GM12872 (cell line): ENCODE measurements around the gene HACD2.

Source experiments
- CTCF ChIP-seq: IDR thresholded peaks from 3 replicates; pipeline ENCODE4 v1.5.1; 2011; ENCODE audit warnings: low read depth, mild to moderate bottlenecking, low read length, moderate library complexity; ENCODE audit not compliant: insufficient read depth

The HACD2 gene

DNA sequence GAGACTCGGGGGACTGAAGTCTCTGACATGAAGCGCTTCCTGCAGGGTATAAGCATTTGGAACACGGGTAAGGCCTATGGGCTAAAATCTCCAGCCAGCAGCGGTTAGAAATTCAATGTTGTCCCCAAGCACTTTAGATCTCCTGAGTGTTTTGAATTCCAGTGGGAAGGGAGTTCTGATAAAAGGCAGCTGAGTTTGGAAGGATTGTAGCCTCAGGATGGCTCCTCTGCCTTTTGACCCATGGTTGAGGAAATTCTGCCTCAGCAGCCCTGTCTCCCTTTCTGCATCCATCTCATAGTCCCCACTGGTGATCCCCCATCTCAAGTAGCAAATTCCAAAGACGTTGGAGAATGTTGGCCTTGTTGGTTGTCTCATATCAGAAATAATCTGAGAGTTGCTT lies 24.2 kb upstream of the HACD2 start:
- no peak for TF ChIP-seq CTCF

DNA sequence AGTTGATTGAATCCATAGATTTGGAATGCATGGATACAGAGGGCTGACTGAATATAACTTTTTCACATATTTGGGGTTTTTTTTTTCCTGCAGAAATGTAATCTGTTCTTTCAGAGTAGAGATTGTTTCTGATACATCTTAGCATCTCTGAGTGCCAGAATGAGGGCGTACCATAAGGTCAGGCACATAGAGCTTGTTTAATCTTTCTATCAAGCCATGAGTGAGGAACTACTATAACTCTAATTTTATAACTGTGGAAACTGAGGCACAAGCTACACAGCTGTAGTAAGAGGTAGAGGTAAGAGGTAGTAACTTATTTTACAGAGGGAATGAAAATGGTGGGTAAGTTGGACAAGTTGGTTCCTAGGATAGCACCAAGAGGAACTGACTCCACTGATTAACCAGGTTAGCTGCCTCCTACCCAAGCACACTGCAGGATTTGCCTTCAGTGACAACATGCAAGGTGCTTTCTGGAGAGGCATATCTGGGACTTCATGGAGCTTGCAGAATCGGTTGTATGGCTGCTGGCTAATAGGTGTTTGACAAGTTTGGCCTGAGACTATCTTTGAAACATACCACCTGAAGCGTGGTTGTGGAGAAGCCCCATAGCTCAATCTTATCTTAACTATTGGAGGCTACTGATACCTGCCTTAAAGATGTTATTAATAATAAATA lies 23.5 kb upstream of the HACD2 start:
- TF ChIP-seq CTCF: no peak

DNA sequence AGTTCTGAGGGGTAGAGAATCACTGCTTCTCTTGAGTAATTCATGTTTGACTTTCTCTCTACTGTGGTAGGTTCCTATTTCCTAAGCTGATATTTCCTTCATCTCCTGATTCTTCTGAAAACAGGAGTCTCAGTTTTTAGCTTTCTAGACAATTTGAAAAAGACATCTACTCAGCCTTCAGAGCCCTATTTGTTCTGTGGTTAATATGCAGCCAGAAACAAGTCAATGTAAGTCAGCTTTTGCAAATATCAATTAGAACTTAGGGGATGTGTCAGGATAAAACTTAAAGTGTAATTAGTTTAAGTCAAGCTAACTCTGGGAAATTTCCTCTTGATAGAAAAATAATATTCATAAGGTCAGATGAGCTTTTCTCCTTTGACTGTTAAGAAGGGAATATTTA lies 21.7 kb upstream of the HACD2 start:
- TF ChIP-seq CTCF: no peak

DNA sequence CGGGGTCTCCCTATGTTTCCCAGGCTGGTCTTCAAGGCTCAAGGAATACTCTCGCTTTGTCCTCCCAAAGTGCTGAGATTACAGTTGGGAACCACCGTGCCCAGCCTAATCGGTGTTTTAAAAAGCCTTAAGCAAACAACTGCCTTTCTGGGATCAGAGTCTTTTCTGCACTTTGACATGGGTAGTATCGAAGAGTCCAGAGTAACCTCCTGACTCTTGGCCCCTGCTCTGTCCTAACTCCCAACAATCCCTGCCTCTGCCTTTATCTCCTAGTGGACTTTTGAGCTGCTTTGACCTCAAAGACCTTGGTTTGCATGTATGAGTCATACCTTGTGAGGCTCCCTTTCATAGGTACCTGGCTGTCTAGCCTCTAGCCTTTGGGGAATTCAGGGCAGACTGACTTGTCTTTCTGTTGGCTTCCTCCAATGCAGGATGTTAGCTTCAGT lies 21.0 kb upstream of the HACD2 start:
- TF ChIP-seq CTCF: no peak

DNA sequence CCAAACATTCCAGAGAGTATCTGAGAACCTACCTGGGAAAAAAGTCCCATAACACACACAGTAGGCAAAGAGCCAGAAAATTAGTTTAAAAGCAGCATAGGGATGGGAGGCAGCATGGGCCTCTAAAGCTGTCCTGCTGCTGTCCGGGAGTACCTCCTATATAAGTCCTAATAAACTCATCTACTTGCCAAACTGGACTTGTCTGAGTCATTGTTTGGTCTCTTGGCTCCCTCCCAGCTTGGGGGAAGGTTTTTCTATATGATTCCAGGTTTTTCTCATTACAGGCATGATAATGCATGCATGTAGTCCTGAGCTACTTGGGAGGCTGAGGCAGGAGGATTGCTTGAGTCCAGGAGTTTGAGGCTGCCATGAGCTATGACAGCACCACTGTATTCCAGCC lies 17.5 kb upstream of the HACD2 start:
- TF ChIP-seq CTCF: no peak

- TF ChIP-seq CTCF: no peak
These were observed 12.7 kb upstream of the HACD2 start for GRCh38 chr3:123597561-123597960.

GRCh38 chr3:123595396-123596180 lies 10.7 kb upstream of the HACD2 start:
- TF ChIP-seq CTCF: no peak
